K562 (cell line): ENCODE data around the gene IL13RA1. TPM values are rescaled to one million over a fixed set of nuclear protein-coding genes. Genes with fewer than 3 reads are reported as not detected.

ENCODE experiments used
- ATAC-seq: fragments of 200-7000 bp; cut with Tn5 transposase; 3 replicates; pipeline ENCODE4 v1.9.1; 2020; ENCODE audit warnings: moderate library complexity
- BruUV-seq: library from RNA; stranded (reverse); fragments of 400-500 nt; replicated peaks from 2 replicates; lab custom pipeline; 2021; lab: Mats Ljungman, UMichigan
- CTCF ChIA-PET: fragments of 300-600 bp; formaldehyde crosslinking; extraction: SDS; loops from one replicate; lab custom pipeline; 2021; ENCODE audit warnings: low intra/inter-chr PET ratio; lab: Yijun Ruan, JAX
- POLR2A ChIA-PET: fragments of 300-600, 350-650 bp; sonication (Branson Sonifier 250); formaldehyde crosslinking; extraction: SDS; loops from one replicate; lab custom pipeline; 2021; ENCODE audit warnings: antibody characterized with exemption, inconsistent platforms; lab: Yijun Ruan, JAX
- DNase-seq, 4 experiments: peaks; one replicate each; pipeline versions ENCODE4 v3.0.0 to v3.0.0-alpha.2; 2011 to 2018; ENCODE audit warnings: low spot score in 3 of 4, mixed read lengths in 3 of 4; ENCODE audit errors: extremely low read depth in 1 of 4
- FAIRE-seq: peaks from 2 replicates; lab custom pipeline; 2011; peaks lifted over from hg19 to GRCh38; lab: Jason Lieb, UNC
- H2AFZ ChIP-seq: 2 replicates; pipeline ENCODE4 v1.6.0; 2011; ENCODE audit warnings: low read depth, low read length, control low read depth, inconsistent platforms
- H3K27ac ChIP-seq: fragments of 200-600 bp; 3 replicates; pipeline ENCODE4 v1.8.0; 2011; ENCODE audit warnings: low read depth, mild to moderate bottlenecking, control low read depth, inconsistent platforms, low read length, moderate library complexity, mixed read lengths; ENCODE audit errors: extremely low read depth
- H3K27me3 ChIP-seq, 2 experiments: fragments of 300-600 bp in 1 of 2; 2 replicates in 1 of 2; 3 replicates in 1 of 2; pipeline versions ENCODE4 v1.6.0 to v1.8.0; 2011; ENCODE audit warnings: inconsistent platforms in 2 of 2, low read length in 2 of 2, mild to moderate bottlenecking in 1 of 2, mixed read lengths in 1 of 2, moderate library complexity in 1 of 2; ENCODE audit not compliant: control insufficient read depth in 2 of 2, insufficient read depth in 2 of 2
- H3K36me3 ChIP-seq: fragments of 300-600 bp; 3 replicates; pipeline ENCODE4 v1.8.0; 2011; ENCODE audit warnings: mild to moderate bottlenecking, low read length, inconsistent platforms; ENCODE audit not compliant: control insufficient read depth, insufficient read depth
- H3K4me1 ChIP-seq, 2 experiments: fragments of 200-600 bp in 1 of 2; replicated peaks in 1 of 2; 2 replicates in 1 of 2; 3 replicates in 1 of 2; pipeline versions ENCODE4 v1.5.1 to v1.8.0; 2011; ENCODE audit warnings: inconsistent platforms in 2 of 2, low read length in 2 of 2, mild to moderate bottlenecking in 1 of 2, mixed read lengths in 1 of 2, moderate library complexity in 1 of 2; ENCODE audit not compliant: control insufficient read depth in 2 of 2, insufficient read depth in 2 of 2
- H3K4me2 ChIP-seq: 2 replicates; pipeline ENCODE4 v1.6.1; 2011; ENCODE audit warnings: low read length, control low read depth, inconsistent platforms, mixed read lengths; ENCODE audit not compliant: insufficient read depth
- H3K4me3 ChIP-seq: fragments of 200-600 bp; sonication (generic), shearing (Covaris generic); 2 replicates; pipeline ENCODE4 v1.5.1; 2016; ENCODE audit warnings: control low read depth, inconsistent platforms
- H3K79me2 ChIP-seq: fragments of 200-600 bp; 3 replicates; pipeline ENCODE4 v1.8.0; 2011; ENCODE audit warnings: low read length, inconsistent platforms; ENCODE audit not compliant: control insufficient read depth, insufficient read depth
- H3K9ac ChIP-seq, 2 experiments: 2 replicates each; pipeline versions ENCODE4 v1.6.0 to v1.6.1; 2011; ENCODE audit warnings: low read depth in 2 of 2, low read length in 2 of 2, control low read depth in 1 of 2, inconsistent platforms in 1 of 2, mild to moderate bottlenecking in 1 of 2, mixed read lengths in 1 of 2; ENCODE audit not compliant: insufficient read depth in 1 of 2
- H3K9me1 ChIP-seq: one replicate; pipeline ENCODE4 v1.6.0; 2011; ENCODE audit warnings: inconsistent platforms, mild to moderate bottlenecking, low read length, moderate library complexity; ENCODE audit not compliant: control insufficient read depth, insufficient read depth
- H3K9me3 ChIP-seq: replicated peaks from 2 replicates; pipeline ENCODE4 v1.5.1; 2011; ENCODE audit warnings: low read depth, low read length, inconsistent platforms; ENCODE audit not compliant: control insufficient read depth, insufficient read depth
- H4K20me1 ChIP-seq: replicated peaks from 2 replicates; pipeline ENCODE4 v1.6.1; 2011; ENCODE audit warnings: low read length, inconsistent platforms, mixed read lengths; ENCODE audit not compliant: control insufficient read depth, insufficient read depth
- SMAD3 ChIP-seq: fragments of 450-650 bp; formaldehyde crosslinking; conservative IDR thresholded peaks from 2 replicates; pipeline ENCODE4 v1.4.0; 2020; ENCODE audit warnings: mild to moderate bottlenecking
- ZBTB1 ChIP-seq: sonication (generic); formaldehyde crosslinking; IDR thresholded peaks from 2 replicates; pipeline ENCODE4 v1.8.1; 2023; ENCODE audit warnings: missing genetic modification reagents, low read depth, mild to moderate bottlenecking, borderline replicate concordance
- ZFPM2 ChIP-seq: fragments of 250-450 bp; sonication (Bioruptor Pico); IDR thresholded peaks from 2 replicates; pipeline ENCODE4 v1.5.1; 2022; ENCODE audit warnings: mild to moderate bottlenecking
- WGBS: fragments of 100-300 bp; shearing (Covaris generic); methylation state at CpG from one replicate; pipeline ENCODE4 v1.1.6; 2016; ENCODE audit warnings: low coverage, mixed read lengths; ENCODE audit not compliant: insufficient coverage; ENCODE audit errors: missing lambda C conversion rate; 5-methylcytosine and 5-hydroxymethylcytosine counted together
- in situ Hi-C: fragments of 300-500 bp; cut with MboI; formaldehyde crosslinking; loops from 4 replicates; pipeline ENCODE4 v1.15.0; 2018; ENCODE audit warnings: inconsistent platforms, mixed read lengths
- intact Hi-C: fragments of 100-400 bp; cut with micrococcal nuclease; formaldehyde crosslinking; loops from 2 replicates; pipeline ENCODE4 v1.14.2; 2022
- polyA plus RNA-seq, 8 experiments: library from polyadenylated mRNA; depleted of rRNA in 4 of 8; stranded (reverse) in 5 of 8; unstranded in 3 of 8; fragments of >200 nt; fragmentation: Nextera tagmentation in 2 of 8; fragmentation: Illumina TruSeq in 1 of 8; extraction: Ambion mirVana in 2 of 8; extraction: Trizol in 1 of 8; gene quantifications; 2 replicates each; pipeline versions ENCODE4 v1.2.1 to v1.2.3, GENCODE V29; 2011 to 2014; ENCODE audit warnings: inconsistent platforms in 1 of 8, missing spikeins in 1 of 8
- total RNA-seq, 7 experiments: library from RNA; depleted of rRNA in 6 of 7; stranded (reverse); fragments of >200 nt in 6 of 7; fragmentation: Illumina TruSeq in 2 of 7; extraction: Trizol in 2 of 7; gene quantifications; 2 replicates each; pipeline versions ENCODE4 v1.2.1 to v1.2.3, GENCODE V29; 2011 to 2021; ENCODE audit warnings: low replicate concordance in 1 of 7
- TF ChIP-seq, protein P1 (sequence below): fragments of 450-650 bp; IDR thresholded peaks from 2 replicates; pipeline ENCODE4 v1.6.1; 2017; ENCODE audit warnings: mild to moderate bottlenecking, moderate library complexity

Gene IL13RA1
- total and polyA plus RNA-seq, 9 of the 15 experiments (the other 6 are each of a cell fraction or from before 2014, with no cell fraction given), result 2.9 to 22.9 (median 12.2) TPM

DNA sequence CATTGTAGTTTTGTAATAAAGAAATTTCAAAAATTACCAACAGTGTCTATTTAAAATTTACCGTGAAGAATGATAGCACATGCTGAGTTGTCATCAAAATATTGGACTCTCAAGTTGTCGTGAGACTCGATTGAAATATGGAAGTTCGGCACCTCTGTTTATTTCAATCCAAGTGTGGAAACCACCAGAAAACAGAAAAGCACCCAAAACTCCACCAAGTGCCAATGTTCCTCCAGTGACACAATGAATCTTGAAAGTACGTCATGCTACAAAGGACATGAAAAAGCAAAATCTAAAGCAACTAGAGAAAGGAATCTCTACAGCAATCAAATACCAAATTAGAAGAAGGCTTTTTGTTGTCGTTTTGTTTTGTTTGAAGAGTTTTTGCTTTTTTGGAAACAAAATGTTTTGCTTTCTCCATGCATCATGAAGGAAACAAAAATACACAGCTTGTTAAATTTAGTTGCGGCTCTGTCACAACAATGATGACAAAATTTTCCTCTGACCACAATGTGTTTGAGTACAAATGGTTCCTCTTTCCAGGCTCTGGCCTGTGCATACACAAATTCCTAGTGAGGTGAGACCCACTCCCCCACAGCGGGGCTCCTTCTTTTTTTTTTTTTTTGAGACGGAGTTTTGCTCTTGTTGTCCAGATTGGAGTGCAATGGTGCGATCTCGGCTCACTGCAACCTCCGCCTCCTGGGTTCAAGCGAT is 9.6 kb upstream of the IL13RA1 start:
- no peak overlapping the region for H3K4me3 ChIP-seq
- in situ Hi-C loops (no loop called here), intact Hi-C loops (no loop called here)
- CTCF ChIA-PET, result no interaction called here
- ATAC-seq, result no peak
- no peaks in the 10 kb centered on the region for H3K4me1 ChIP-seq
- no peaks in the 10 kb centered on the region for H3K36me3 ChIP-seq
- no peaks in the 10 kb centered on the region for H3K9me3 ChIP-seq
- H3K4me2 ChIP-seq, result no peak overlapping the region
- 49% methylated on average over 7 of the region's 13 CpGs for WGBS
- TF ChIP-seq, protein P1, sequence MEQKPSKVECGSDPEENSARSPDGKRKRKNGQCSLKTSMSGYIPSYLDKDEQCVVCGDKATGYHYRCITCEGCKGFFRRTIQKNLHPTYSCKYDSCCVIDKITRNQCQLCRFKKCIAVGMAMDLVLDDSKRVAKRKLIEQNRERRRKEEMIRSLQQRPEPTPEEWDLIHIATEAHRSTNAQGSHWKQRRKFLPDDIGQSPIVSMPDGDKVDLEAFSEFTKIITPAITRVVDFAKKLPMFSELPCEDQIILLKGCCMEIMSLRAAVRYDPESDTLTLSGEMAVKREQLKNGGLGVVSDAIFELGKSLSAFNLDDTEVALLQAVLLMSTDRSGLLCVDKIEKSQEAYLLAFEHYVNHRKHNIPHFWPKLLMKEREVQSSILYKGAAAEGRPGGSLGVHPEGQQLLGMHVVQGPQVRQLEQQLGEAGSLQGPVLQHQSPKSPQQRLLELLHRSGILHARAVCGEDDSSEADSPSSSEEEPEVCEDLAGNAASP, result no peak
- TF ChIP-seq ZBTB1 (CRISPR knock-in tag), result no peak
- TF ChIP-seq ZFPM2, result no peak
- no peak for TF ChIP-seq SMAD3 (CRISPR knock-in tag)
- H3K79me2 ChIP-seq, result no peaks in the 10 kb centered on the region
- no peaks in the 10 kb centered on the region for H3K27me3 ChIP-seq
- DNase-seq, result no peak
- FAIRE-seq, result no peak
- H2AFZ ChIP-seq, result no peak overlapping the region
- no TSS peak for BruUV-seq
- no peak overlapping the region for H3K27ac ChIP-seq
- no peaks in the 10 kb centered on the region for H3K9me1 ChIP-seq
- POLR2A ChIA-PET, result no interaction called here
- no peaks in the 10 kb centered on the region for H4K20me1 ChIP-seq
- H3K9ac ChIP-seq, result no peak overlapping the region
